K562 (cell line): ENCODE data around the gene NUDCD3. TPM values are rescaled to one million over a fixed set of nuclear protein-coding genes. Genes with fewer than 3 reads are reported as not detected.
A peak's percentile ranks its signal among the peaks of the same experiment; 100 is the strongest.

ENCODE experiments used
- ARID4B ChIP-seq: sonication (generic); formaldehyde crosslinking; IDR thresholded peaks from 2 replicates; pipeline ENCODE4 v1.8.0; 2022; ENCODE audit warnings: mild to moderate bottlenecking, missing genetic modification reagents
- EHMT2 ChIP-seq: fragments of 450-650 bp; IDR thresholded peaks from 2 replicates; pipeline ENCODE4 v1.6.1; 2018; ENCODE audit warnings: antibody characterized with exemption
- GATA2 ChIP-seq: sonication (generic); formaldehyde crosslinking; IDR thresholded peaks from 2 replicates; pipeline ENCODE4 v1.4.0; 2020; ENCODE audit warnings: mild to moderate bottlenecking, missing genetic modification reagents
- KAT2B ChIP-seq: IDR thresholded peaks from one replicate; pipeline ENCODE4 v1.6.1; 2012; ENCODE audit warnings: low read depth, mild to moderate bottlenecking, control low read depth, inconsistent platforms, low read length, moderate library complexity
- KLF1 ChIP-seq: fragments of 450-650 bp; IDR thresholded peaks from 2 replicates; pipeline ENCODE4 v1.6.1; 2016; ENCODE audit warnings: missing genetic modification characterization, missing compliant biosample characterization
- KLF10 ChIP-seq: fragments of 250-450 bp; sonication (Bioruptor Pico); IDR thresholded peaks from 2 replicates; pipeline ENCODE4 v1.6.1; 2021; ENCODE audit warnings: matching md5 sums
- MYC ChIP-seq, 2 experiments: fragments of 250-450 bp in 1 of 2; sonication (Bioruptor Pico) in 1 of 2; IDR thresholded peaks; 2 replicates each; pipeline versions ENCODE4 v1.5.1 to v1.6.1; 2012 to 2021; ENCODE audit warnings: low read depth in 2 of 2, borderline replicate concordance in 1 of 2, improper control_type of control experiment in 1 of 2, low read length in 1 of 2, mild to moderate bottlenecking in 1 of 2, moderate library complexity in 1 of 2
- NRF1 ChIP-seq, 2 experiments: fragments of 450-650 bp; IDR thresholded peaks in 1 of 2; conservative IDR thresholded peaks in 1 of 2; 2 replicates each; pipeline ENCODE4 v1.6.1; 2014; ENCODE audit warnings: mild to moderate bottlenecking in 2 of 2
- SMAD1 ChIP-seq: fragments of 150-350 bp; IDR thresholded peaks from 2 replicates; pipeline ENCODE4 v1.6.1; 2014; ENCODE audit warnings: low read length, low read depth; ENCODE audit not compliant: partially characterized antibody
- STAT6 ChIP-seq: sonication (generic); formaldehyde crosslinking; IDR thresholded peaks from 2 replicates; pipeline ENCODE4 v1.8.1; 2023; ENCODE audit warnings: mild to moderate bottlenecking, missing genetic modification reagents
- THRAP3 ChIP-seq: fragments of 450-650 bp; IDR thresholded peaks from 2 replicates; pipeline ENCODE4 v1.6.1; 2016; ENCODE audit warnings: mild to moderate bottlenecking, inconsistent platforms, borderline replicate concordance
- THRB ChIP-seq: fragments of 450-650 bp; formaldehyde crosslinking; conservative IDR thresholded peaks from 2 replicates; pipeline ENCODE4 v1.4.0; 2022; ENCODE audit warnings: mild to moderate bottlenecking, missing genetic modification characterization
- ZBTB43 ChIP-seq: sonication (generic); formaldehyde crosslinking; IDR thresholded peaks from 2 replicates; pipeline ENCODE4 v1.8.0; 2023; ENCODE audit warnings: mild to moderate bottlenecking, missing genetic modification reagents
- ZNF184 ChIP-seq: sonication (generic); formaldehyde crosslinking; IDR thresholded peaks from 2 replicates; pipeline ENCODE4 v1.5.0; 2020; ENCODE audit warnings: missing genetic modification reagents
- polyA plus RNA-seq, 8 experiments: library from polyadenylated mRNA; depleted of rRNA in 4 of 8; stranded (reverse) in 5 of 8; unstranded in 3 of 8; fragments of >200 nt; fragmentation: Nextera tagmentation in 2 of 8; fragmentation: Illumina TruSeq in 1 of 8; extraction: Ambion mirVana in 2 of 8; extraction: Trizol in 1 of 8; gene quantifications; 2 replicates each; pipeline versions ENCODE4 v1.2.1 to v1.2.3, GENCODE V29; 2011 to 2014; ENCODE audit warnings: inconsistent platforms in 1 of 8, missing spikeins in 1 of 8
- total RNA-seq, 7 experiments: library from RNA; depleted of rRNA in 6 of 7; stranded (reverse); fragments of >200 nt in 6 of 7; fragmentation: Illumina TruSeq in 2 of 7; extraction: Trizol in 2 of 7; gene quantifications; 2 replicates each; pipeline versions ENCODE4 v1.2.1 to v1.2.3, GENCODE V29; 2011 to 2021; ENCODE audit warnings: low replicate concordance in 1 of 7
- TF ChIP-seq, protein P1 (sequence below): fragments of 450-650 bp; formaldehyde crosslinking; IDR thresholded peaks from 2 replicates; pipeline ENCODE4 v1.4.0; 2022; ENCODE audit warnings: missing genetic modification characterization

Gene NUDCD3
- total and polyA plus RNA-seq, 9 of the 15 experiments (the other 6 are each of a cell fraction or from before 2014, with no cell fraction given), result 24.8 to 64.2 (median 42.6) TPM

GRCh38 chr7:44490351-44491200 is at the start of gene NUDCD3 (continued):
- TF ChIP-seq KLF1 (tag), result peak; percentile 91; the same call in 1 of the 2 replicates
- TF ChIP-seq STAT6, result no peak
- TF ChIP-seq SMAD1, result peak; percentile 43
- peak; percentile 91 for TF ChIP-seq ARID4B (CRISPR knock-in tag)
- 0 out of 2 replicates have a peak, but pooled peaks have one; percentile 54 for TF ChIP-seq THRB
- TF ChIP-seq NRF1 (conservative IDR thresholded peaks at IDR 0.05 in 1 of 2, IDR thresholded peaks at IDR 0.05 in 1 of 2), result peak; percentile 65 to 74
- TF ChIP-seq MYC (IDR thresholded peaks at IDR 0.05; ENCODE audit: low read depth, low read length), result peak; percentile 83
- peak; percentile 95 for TF ChIP-seq MYC (CRISPR knock-in tag; IDR thresholded peaks at IDR 0.05; ENCODE audit: borderline replicate concordance, low read depth)
- 0 out of 2 replicates have a peak, but pooled peaks have one; percentile 63 for TF ChIP-seq ZBTB43 (CRISPR knock-in tag)
- TF ChIP-seq EHMT2, result peak; percentile 83
- TF ChIP-seq THRAP3, result no peak
- TF ChIP-seq KAT2B, result peak; percentile 64
- no peak for TF ChIP-seq GATA2 (CRISPR knock-in tag)
- TF ChIP-seq ZNF184 (CRISPR knock-in tag), result no peak
- no peak for TF ChIP-seq KLF10
- TF ChIP-seq, protein P1, sequence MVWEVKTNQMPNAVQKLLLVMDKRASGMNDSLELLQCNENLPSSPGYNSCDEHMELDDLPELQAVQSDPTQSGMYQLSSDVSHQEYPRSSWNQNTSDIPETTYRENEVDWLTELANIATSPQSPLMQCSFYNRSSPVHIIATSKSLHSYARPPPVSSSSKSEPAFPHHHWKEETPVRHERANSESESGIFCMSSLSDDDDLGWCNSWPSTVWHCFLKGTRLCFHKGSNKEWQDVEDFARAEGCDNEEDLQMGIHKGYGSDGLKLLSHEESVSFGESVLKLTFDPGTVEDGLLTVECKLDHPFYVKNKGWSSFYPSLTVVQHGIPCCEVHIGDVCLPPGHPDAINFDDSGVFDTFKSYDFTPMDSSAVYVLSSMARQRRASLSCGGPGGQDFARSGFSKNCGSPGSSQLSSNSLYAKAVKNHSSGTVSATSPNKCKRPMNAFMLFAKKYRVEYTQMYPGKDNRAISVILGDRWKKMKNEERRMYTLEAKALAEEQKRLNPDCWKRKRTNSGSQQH (CRISPR knock-in tag), result no peak
